ENCODE results near the gene STRN. TPM values are rescaled to one million over a fixed set of nuclear protein-coding genes. Genes with fewer than 3 reads are reported as not detected.

STRN gene
- total and polyA plus RNA-seq, 10 of the 15 experiments (the other 5 are each of a cell fraction or from before 2014, with no cell fraction given): 1.00 to 19.2 (median 9.1) TPM

GRCh38 chr2:36966370-36967235, at the start of gene STRN (continued):
- TF ChIP-seq KAT2A (conservative IDR thresholded peaks at IDR 0.05; ENCODE audit: control insufficient read depth, low read depth, low read length): no peak
- TF ChIP-seq ZBTB40 (IDR thresholded peaks at IDR 0.05; ENCODE audit: borderline replicate concordance): peak; percentile 57; the same call in 1 of the 2 replicates
- no peak; the same call in 1 of the 2 replicates for TF ChIP-seq MXI1 (IDR thresholded peaks at IDR 0.05; ENCODE audit: low read depth, low read length)
- TF ChIP-seq, protein P1, sequence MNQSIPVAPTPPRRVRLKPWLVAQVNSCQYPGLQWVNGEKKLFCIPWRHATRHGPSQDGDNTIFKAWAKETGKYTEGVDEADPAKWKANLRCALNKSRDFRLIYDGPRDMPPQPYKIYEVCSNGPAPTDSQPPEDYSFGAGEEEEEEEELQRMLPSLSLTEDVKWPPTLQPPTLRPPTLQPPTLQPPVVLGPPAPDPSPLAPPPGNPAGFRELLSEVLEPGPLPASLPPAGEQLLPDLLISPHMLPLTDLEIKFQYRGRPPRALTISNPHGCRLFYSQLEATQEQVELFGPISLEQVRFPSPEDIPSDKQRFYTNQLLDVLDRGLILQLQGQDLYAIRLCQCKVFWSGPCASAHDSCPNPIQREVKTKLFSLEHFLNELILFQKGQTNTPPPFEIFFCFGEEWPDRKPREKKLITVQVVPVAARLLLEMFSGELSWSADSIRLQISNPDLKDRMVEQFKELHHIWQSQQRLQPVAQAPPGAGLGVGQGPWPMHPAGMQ (IDR thresholded peaks at IDR 0.05; ENCODE audit: borderline replicate concordance): no peak
- TF ChIP-seq CBX5 (IDR thresholded peaks at IDR 0.05; ENCODE audit: low read depth): no peak
- no peak for TF ChIP-seq FOS (IDR thresholded peaks at IDR 0.05; ENCODE audit: borderline replicate concordance, extremely low read depth, insufficient read length)
- TF ChIP-seq, protein P2, sequence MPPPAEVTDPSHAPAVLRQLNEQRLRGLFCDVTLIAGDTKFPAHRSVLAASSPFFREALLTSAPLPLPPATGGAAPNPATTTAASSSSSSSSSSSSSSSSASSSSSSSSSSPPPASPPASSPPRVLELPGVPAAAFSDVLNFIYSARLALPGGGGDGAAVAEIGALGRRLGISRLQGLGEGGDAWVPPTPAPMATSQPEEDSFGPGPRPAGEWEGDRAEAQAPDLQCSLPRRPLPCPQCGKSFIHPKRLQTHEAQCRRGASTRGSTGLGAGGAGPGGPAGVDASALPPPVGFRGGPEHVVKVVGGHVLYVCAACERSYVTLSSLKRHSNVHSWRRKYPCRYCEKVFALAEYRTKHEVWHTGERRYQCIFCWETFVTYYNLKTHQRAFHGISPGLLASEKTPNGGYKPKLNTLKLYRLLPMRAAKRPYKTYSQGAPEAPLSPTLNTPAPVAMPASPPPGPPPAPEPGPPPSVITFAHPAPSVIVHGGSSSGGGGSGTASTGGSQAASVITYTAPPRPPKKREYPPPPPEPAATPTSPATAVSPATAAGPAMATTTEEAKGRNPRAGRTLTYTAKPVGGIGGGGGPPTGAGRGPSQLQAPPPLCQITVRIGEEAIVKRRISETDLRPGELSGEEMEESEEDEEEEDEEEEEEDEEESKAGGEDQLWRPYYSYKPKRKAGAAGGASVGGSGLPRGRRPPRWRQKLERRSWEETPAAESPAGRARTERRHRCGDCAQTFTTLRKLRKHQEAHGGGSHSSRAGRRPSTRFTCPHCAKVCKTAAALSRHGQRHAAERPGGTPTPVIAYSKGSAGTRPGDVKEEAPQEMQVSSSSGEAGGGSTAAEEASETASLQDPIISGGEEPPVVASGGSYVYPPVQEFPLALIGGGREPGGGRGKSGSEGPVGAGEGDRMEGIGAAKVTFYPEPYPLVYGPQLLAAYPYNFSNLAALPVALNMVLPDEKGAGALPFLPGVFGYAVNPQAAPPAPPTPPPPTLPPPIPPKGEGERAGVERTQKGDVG (CRISPR knock-in tag; IDR thresholded peaks at IDR 0.05): no peak
- TF ChIP-seq SUZ12 (IDR thresholded peaks at IDR 0.05; ENCODE audit: unreplicated experiment): no peak
- TF ChIP-seq HCFC1 (IDR thresholded peaks at IDR 0.05; ENCODE audit: low read length): peak; percentile 95
- no peak; a peak in 1 of 4 replicates for TF ChIP-seq SRF (IDR thresholded peaks at IDR 0.05; ENCODE audit: low read depth in 2 of 2, low read length in 2 of 2)
- no peak for TF ChIP-seq BCL11A (IDR thresholded peaks at IDR 0.05; ENCODE audit: low read depth, low read length)
- TF ChIP-seq, protein P3, sequence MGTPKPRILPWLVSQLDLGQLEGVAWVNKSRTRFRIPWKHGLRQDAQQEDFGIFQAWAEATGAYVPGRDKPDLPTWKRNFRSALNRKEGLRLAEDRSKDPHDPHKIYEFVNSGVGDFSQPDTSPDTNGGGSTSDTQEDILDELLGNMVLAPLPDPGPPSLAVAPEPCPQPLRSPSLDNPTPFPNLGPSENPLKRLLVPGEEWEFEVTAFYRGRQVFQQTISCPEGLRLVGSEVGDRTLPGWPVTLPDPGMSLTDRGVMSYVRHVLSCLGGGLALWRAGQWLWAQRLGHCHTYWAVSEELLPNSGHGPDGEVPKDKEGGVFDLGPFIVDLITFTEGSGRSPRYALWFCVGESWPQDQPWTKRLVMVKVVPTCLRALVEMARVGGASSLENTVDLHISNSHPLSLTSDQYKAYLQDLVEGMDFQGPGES (IDR thresholded peaks at IDR 0.05): no peak
- TF ChIP-seq DPF2 (IDR thresholded peaks at IDR 0.05): peak; percentile 73
- TF ChIP-seq EZH2 (IDR thresholded peaks at IDR 0.05; ENCODE audit: borderline replicate concordance, control insufficient read depth, low read depth, low read length): no peak
- peak; percentile 65 for TF ChIP-seq SMARCA5 (IDR thresholded peaks at IDR 0.05)
- TF ChIP-seq MEF2A (IDR thresholded peaks at IDR 0.05; ENCODE audit: insufficient read depth, low read depth, low read length): 0 out of 2 replicates have a peak, but pooled peaks have one; percentile 20

Measured in GM12878 (cell line).